ENCODE data around the gene NUP153.

Gene NUP153

DNA sequence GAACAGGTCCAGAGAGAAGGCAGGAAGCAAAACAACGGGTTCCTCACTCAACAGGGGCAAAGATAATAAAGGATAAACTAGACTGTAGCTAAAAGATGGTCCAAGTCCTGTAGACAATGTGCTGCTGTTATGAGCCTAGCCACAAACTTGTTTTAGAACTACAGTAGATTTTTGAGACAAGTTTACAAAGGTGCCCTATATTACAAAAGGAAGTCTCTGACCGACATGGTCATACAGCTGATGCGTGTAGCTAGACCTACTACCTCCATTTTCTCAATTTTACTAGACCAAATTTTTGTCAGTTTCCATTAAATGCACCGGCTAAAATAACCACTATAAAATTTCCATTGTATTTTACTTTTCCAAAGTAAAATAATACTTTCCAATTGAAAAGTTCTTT, 94.7 kb downstream of the NUP153 start:
- no peak overlapping the region for H3K4me3 ChIP-seq (ENCODE audit: insufficient read depth, low read depth, low read length)
- H3K9me3 ChIP-seq (ENCODE audit: control insufficient read depth, low read length), result no peaks in the 10 kb centered on the region
- H3K27ac ChIP-seq (ENCODE audit: insufficient read depth, low read depth, low read length, poor library complexity, severe bottlenecking), result no peak overlapping the region
- no peaks in the 10 kb centered on the region for H3K4me1 ChIP-seq (ENCODE audit: control insufficient read depth, insufficient read depth, low read length)
- no peaks in the 10 kb centered on the region for H3K36me3 ChIP-seq (ENCODE audit: control insufficient read depth, insufficient read depth, low read length)
- WGBS, 2 experiments, result 90 to 96% methylated on average over 4 of the region's 4 CpGs
- no peaks in the 10 kb centered on the region for H3K27me3 ChIP-seq (ENCODE audit: control insufficient read depth, insufficient read depth, low read length, poor library complexity, severe bottlenecking)

DNA sequence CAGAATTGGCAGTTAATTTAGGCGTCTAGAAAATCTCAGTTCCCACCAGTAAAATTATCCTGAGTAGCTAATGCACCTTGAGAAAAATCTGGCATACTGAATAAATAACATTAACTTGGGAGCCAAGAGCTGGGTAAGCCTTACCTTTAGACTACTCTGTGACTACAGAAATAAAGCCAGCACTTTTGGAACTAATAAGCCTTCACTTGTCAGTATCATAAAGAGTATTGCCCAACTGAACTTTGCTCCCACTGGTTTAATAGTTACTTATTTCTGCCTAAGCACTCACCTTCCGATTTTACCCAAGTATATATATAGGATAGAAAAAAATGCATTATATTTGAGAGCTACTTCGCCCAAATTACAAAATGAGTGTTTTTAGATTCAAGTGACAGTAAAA, 95.9 kb downstream of the NUP153 start:
- 93 to 94% methylated on average over 2 of the region's 3 CpGs for WGBS, 2 experiments
- Histone ChIP-seq H3K27me3 (ENCODE audit: control insufficient read depth, insufficient read depth, low read length, poor library complexity, severe bottlenecking) (no peaks in the 10 kb centered on the region), H3K27ac (ENCODE audit: insufficient read depth, low read depth, low read length, poor library complexity, severe bottlenecking) (no peak overlapping the region)

DNA sequence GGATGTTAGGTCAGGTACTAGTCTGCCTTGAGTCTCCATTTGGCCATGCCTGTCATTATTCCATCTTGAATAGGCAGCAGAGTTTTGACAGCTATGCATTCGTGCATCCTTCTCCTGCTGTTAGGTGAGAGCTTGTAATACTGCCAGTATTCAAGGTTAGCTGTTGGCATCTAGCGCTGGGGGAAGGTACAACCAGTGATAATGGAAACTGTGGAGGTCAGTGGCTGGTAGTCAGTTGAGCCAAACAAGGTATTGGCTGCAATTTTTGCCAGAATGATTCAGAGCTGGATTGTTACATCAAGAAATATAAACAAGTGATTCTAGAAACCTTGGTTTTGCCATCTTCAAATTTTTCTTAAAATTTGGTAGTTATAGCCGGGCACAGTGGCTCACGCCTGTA, 100.1 kb downstream of the NUP153 start:
- no peaks in the 10 kb centered on the region for H3K9me3 ChIP-seq (ENCODE audit: control insufficient read depth, low read length)
- 92 to 94% methylated on average over 4 of the region's 4 CpGs for WGBS, 2 experiments
- no peaks in the 10 kb centered on the region for H3K36me3 ChIP-seq (ENCODE audit: control insufficient read depth, insufficient read depth, low read length)
- H3K27me3 ChIP-seq (ENCODE audit: control insufficient read depth, insufficient read depth, low read length, poor library complexity, severe bottlenecking), result no peaks in the 10 kb centered on the region
- no peak overlapping the region for H3K4me3 ChIP-seq (ENCODE audit: insufficient read depth, low read depth, low read length)
- no peak overlapping the region for H3K27ac ChIP-seq (ENCODE audit: insufficient read depth, low read depth, low read length, poor library complexity, severe bottlenecking)
- no peaks in the 10 kb centered on the region for H3K4me1 ChIP-seq (ENCODE audit: control insufficient read depth, insufficient read depth, low read length)

More for the DNA sequence above, 95.9 kb downstream of the NUP153 start:
- no peaks in the 10 kb centered on the region for H3K4me1 ChIP-seq (ENCODE audit: control insufficient read depth, insufficient read depth, low read length)
- no peak overlapping the region for H3K4me3 ChIP-seq (ENCODE audit: insufficient read depth, low read depth, low read length)
- H3K36me3 ChIP-seq (ENCODE audit: control insufficient read depth, insufficient read depth, low read length), result no peaks in the 10 kb centered on the region
- no peaks in the 10 kb centered on the region for H3K9me3 ChIP-seq (ENCODE audit: control insufficient read depth, low read length)

- no peak overlapping the region for H3K27ac ChIP-seq (ENCODE audit: insufficient read depth, low read depth, low read length, poor library complexity, severe bottlenecking)
- H3K27me3 ChIP-seq (ENCODE audit: control insufficient read depth, insufficient read depth, low read length, poor library complexity, severe bottlenecking), result no peaks in the 10 kb centered on the region
- 60 to 78% methylated on average over 1 of the region's 1 CpG for WGBS, 2 experiments
- H3K36me3 ChIP-seq (ENCODE audit: control insufficient read depth, insufficient read depth, low read length), result no peaks in the 10 kb centered on the region
- H3K9me3 ChIP-seq (ENCODE audit: control insufficient read depth, low read length), result no peaks in the 10 kb centered on the region
- H3K4me1 ChIP-seq (ENCODE audit: control insufficient read depth, insufficient read depth, low read length), result peaks cover 6% of the 10 kb centered on the region
- H3K4me3 ChIP-seq (ENCODE audit: insufficient read depth, low read depth, low read length), result no peak overlapping the region
Measured at GRCh38 chr6:17602888-17603287, 103.8 kb downstream of the NUP153 start.

DNA sequence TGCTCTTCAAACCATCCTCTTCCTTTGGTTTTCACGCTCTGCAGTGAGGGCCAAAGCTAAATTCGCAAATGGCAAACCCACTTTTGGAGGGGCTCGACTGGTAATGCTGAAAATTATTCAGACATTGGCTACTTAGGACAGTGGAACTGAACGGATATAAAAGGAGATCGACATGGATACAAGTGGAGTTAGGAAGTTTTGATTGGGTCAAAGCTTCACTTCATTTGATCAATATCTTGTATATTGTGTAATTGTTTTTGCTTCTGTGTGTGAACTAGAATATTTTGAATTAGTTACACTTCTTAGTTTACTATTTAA, 105.4 kb downstream of the NUP153 start:
- peak overlapping the region; percentile 84 for H3K4me3 ChIP-seq (ENCODE audit: insufficient read depth, low read depth, low read length)
- no peak overlapping the region for H3K27ac ChIP-seq (ENCODE audit: insufficient read depth, low read depth, low read length, poor library complexity, severe bottlenecking)

DNA sequence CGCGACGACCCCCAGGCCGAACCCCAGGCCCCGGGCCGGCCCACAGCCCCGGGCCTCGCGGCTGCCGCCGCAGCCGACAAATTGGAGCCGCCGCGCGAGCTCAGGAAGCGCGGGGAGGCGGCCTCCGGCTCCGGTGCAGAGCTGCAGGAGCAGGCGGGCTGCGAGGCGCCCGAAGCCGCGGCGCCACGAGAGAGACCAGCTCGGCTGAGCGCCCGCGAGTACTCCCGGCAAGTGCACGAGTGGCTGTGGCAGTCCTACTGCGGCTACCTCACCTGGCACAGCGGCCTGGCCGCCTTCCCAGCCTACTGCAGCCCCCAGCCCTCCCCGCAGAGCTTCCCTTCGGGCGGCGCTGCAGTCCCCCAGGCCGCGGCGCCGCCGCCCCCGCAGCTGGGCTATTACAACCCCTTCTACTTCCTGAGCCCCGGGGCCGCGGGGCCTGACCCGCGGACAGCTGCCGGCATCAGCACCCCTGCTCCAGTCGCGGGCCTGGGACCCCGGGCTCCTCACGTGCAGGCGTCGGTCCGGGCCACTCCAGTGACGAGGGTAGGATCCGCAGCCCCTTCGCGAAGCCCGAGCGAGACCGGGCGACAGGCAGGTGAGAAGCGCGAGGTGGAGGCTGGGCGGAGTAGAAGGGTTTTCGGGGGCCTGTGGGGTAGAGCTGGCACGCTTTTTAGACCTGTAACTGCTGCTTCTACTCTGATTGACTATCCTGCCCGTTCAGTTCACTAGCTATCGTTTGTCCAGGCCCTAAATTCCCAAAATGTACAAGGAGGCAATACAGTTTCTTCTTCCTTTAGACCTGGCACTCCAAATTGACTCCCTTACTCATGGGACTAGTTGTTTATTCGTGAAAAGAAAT, 106.0 kb downstream of the NUP153 start:
- WGBS, 2 experiments, result 1% methylated on average over 77 of the region's 77 CpGs
- Histone ChIP-seq H3K36me3 (ENCODE audit: control insufficient read depth, insufficient read depth, low read length) (no peaks in the 10 kb centered on the region), H3K4me1 (ENCODE audit: control insufficient read depth, insufficient read depth, low read length) (peaks cover 6% of the 10 kb centered on the region), H3K9me3 (ENCODE audit: control insufficient read depth, low read length) (no peaks in the 10 kb centered on the region), H3K27ac (ENCODE audit: insufficient read depth, low read depth, low read length, poor library complexity, severe bottlenecking) (peak overlapping the region; percentile 58), H3K4me3 (ENCODE audit: insufficient read depth, low read depth, low read length) (peak overlapping the region; percentile 84), H3K27me3 (ENCODE audit: control insufficient read depth, insufficient read depth, low read length, poor library complexity, severe bottlenecking) (no peaks in the 10 kb centered on the region)

More for the DNA sequence above, 105.4 kb downstream of the NUP153 start:
- Histone ChIP-seq H3K27me3 (ENCODE audit: control insufficient read depth, insufficient read depth, low read length, poor library complexity, severe bottlenecking) (no peaks in the 10 kb centered on the region), H3K9me3 (ENCODE audit: control insufficient read depth, low read length) (no peaks in the 10 kb centered on the region), H3K36me3 (ENCODE audit: control insufficient read depth, insufficient read depth, low read length) (no peaks in the 10 kb centered on the region), H3K4me1 (ENCODE audit: control insufficient read depth, insufficient read depth, low read length) (peaks cover 6% of the 10 kb centered on the region)
- WGBS, 2 experiments, result 52 to 56% methylated on average over 5 of the region's 5 CpGs

GRCh38 chr6:17599877-17600526, 106.7 kb downstream of the NUP153 start, which contains the start of gene FAM8A1:
TSS of gene FAM8A1 (plus strand) at chr6:17600302. CDS start at chr6:17600410, 108 bp downstream.
- 14 to 15% methylated on average over 42 of the region's 42 CpGs for WGBS, 2 experiments
- no peaks in the 10 kb centered on the region for H3K36me3 ChIP-seq (ENCODE audit: control insufficient read depth, insufficient read depth, low read length)

GRCh38 chr6:17596085-17596484, 110.6 kb downstream of the NUP153 start:
- Histone ChIP-seq H3K4me1 (ENCODE audit: control insufficient read depth, insufficient read depth, low read length) (peaks cover under 1% of the 10 kb centered on the region), H3K9me3 (ENCODE audit: control insufficient read depth, low read length) (no peaks in the 10 kb centered on the region), H3K27me3 (ENCODE audit: control insufficient read depth, insufficient read depth, low read length, poor library complexity, severe bottlenecking) (no peaks in the 10 kb centered on the region), H3K36me3 (ENCODE audit: control insufficient read depth, insufficient read depth, low read length) (no peaks in the 10 kb centered on the region), H3K4me3 (ENCODE audit: insufficient read depth, low read depth, low read length) (no peak overlapping the region), H3K27ac (ENCODE audit: insufficient read depth, low read depth, low read length, poor library complexity, severe bottlenecking) (no peak overlapping the region)
- 87 to 96% methylated on average over 2 to 3 of the region's 3 CpGs for WGBS, 2 experiments

More at GRCh38 chr6:17599877-17600526, 106.7 kb downstream of the NUP153 start, which contains the start of gene FAM8A1:
- Histone ChIP-seq H3K9me3 (ENCODE audit: control insufficient read depth, low read length) (no peaks in the 10 kb centered on the region), H3K4me3 (ENCODE audit: insufficient read depth, low read depth, low read length) (peak within 1 kb of the TSS; percentile 84), H3K4me1 (ENCODE audit: control insufficient read depth, insufficient read depth, low read length) (peaks cover 6% of the 10 kb centered on the region), H3K27me3 (ENCODE audit: control insufficient read depth, insufficient read depth, low read length, poor library complexity, severe bottlenecking) (no peaks in the 10 kb centered on the region), H3K27ac (ENCODE audit: insufficient read depth, low read depth, low read length, poor library complexity, severe bottlenecking) (peak within 1 kb of the TSS; percentile 58)

- H3K27ac ChIP-seq (ENCODE audit: insufficient read depth, low read depth, low read length, poor library complexity, severe bottlenecking), result no peak overlapping the region
- H3K4me1 ChIP-seq (ENCODE audit: control insufficient read depth, insufficient read depth, low read length), result no peaks in the 10 kb centered on the region
- no peaks in the 10 kb centered on the region for H3K9me3 ChIP-seq (ENCODE audit: control insufficient read depth, low read length)
- no peaks in the 10 kb centered on the region for H3K27me3 ChIP-seq (ENCODE audit: control insufficient read depth, insufficient read depth, low read length, poor library complexity, severe bottlenecking)
- H3K36me3 ChIP-seq (ENCODE audit: control insufficient read depth, insufficient read depth, low read length), result no peaks in the 10 kb centered on the region
- no peak overlapping the region for H3K4me3 ChIP-seq (ENCODE audit: insufficient read depth, low read depth, low read length)
Measured at GRCh38 chr6:17593246-17593645, 113.5 kb downstream of the NUP153 start.

DNA sequence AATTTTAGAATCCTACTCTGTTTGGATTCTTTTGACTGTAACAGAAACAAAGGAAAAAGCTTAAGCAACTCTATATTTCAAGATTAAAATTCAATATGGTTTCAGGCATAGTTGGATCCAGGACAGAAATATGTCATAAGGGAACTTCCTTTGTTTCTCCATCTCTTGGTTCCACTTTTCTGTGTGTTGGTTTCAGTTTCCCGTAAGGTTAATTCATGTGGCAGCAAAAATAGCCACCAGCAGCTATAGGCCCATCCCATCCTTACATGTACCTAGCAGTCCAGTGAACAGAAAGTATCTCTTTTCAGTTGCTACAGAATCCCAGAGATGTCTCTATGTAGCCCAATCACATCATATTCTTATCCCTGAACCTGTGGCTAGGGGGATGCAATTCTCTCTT, 115.4 kb downstream of the NUP153 start:
- Histone ChIP-seq H3K4me3 (ENCODE audit: insufficient read depth, low read depth, low read length) (no peak overlapping the region), H3K36me3 (ENCODE audit: control insufficient read depth, insufficient read depth, low read length) (no peaks in the 10 kb centered on the region), H3K4me1 (ENCODE audit: control insufficient read depth, insufficient read depth, low read length) (no peaks in the 10 kb centered on the region), H3K27ac (ENCODE audit: insufficient read depth, low read depth, low read length, poor library complexity, severe bottlenecking) (no peak overlapping the region), H3K27me3 (ENCODE audit: control insufficient read depth, insufficient read depth, low read length, poor library complexity, severe bottlenecking) (no peaks in the 10 kb centered on the region), H3K9me3 (ENCODE audit: control insufficient read depth, low read length) (no peaks in the 10 kb centered on the region)
- 92 to 100% methylated on average over 1 of the region's 1 CpG for WGBS, 2 experiments

Data from ectodermal cell (in vitro differentiated cells).